GM19438 (cell line): Measurements from ENCODE around the gene MYO18B.

Experiments used
- ATAC-seq: cut with Tn5 transposase; IDR thresholded peaks from one replicate; pipeline ENCODE4 v1.9.1; 2021; ENCODE audit warnings: low read depth; ENCODE audit not compliant: unreplicated experiment

MYO18B gene

DNA sequence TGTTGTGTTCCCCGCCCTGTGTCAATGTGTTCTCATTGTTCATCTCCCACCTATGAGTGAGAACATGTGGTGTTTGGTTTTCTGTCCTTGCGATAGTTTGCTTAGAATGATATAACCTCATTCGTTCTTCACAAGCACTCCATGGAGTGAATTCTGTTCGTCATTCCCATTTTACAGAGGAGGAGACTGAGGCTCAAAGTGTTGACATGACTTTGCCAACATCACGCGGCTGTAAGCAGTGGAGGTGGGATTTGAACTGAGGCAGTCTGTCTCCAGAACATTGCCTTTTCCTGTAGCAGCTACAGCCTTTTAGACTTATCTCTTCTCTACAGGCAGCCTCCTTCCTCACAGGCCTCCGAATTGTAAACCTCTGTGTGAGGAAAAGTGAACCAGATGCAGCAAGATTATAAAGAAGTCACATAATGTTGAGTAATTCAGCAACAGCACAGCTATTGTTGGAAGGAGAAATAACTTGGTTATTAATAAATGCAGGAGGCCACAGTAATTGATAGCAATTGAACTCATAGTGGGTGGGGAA is 74.6 kb downstream of the MYO18B start:
- no peak for ATAC-seq

DNA sequence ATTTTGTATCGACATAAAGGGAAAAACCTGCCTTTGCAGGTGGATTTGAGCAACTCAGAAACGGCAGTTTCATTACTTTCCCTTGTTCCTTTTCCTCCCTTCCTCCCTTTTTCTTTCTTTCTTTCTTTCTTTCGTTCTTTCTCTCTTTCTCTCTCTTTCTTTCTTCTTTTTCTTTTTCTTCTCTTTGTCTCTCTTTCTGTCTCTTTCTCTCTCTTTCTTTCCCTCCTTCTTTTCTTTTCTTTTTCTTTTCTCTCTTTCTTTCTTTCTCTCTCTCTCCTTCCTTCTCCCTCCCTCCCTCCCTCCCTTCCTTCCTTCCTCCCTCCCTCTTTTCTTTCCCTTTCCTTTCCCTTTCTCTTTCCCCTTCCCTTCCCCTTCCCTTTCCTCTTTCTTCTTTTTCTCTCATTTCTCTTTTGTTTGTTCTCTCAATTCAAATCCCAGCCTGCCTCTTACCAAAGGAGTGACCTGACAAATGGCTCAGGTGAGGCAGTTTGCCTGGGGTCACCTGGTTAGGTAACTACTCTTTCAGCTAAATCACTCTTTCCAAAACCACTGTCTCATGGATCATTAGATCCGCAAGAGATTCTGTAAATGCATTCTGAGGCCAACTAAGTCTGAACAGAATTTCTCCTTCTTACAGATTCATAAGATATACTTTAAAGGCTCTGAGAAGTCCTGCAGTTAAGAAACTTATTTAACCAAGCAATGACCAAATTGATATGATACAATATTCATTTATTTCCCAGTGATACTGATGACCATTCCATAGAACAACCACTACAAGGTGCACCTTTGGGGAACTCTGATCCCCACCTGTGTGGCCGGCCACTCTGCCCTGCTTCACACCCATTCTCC is 75.3 kb downstream of the MYO18B start:
- ATAC-seq: no peak

DNA sequence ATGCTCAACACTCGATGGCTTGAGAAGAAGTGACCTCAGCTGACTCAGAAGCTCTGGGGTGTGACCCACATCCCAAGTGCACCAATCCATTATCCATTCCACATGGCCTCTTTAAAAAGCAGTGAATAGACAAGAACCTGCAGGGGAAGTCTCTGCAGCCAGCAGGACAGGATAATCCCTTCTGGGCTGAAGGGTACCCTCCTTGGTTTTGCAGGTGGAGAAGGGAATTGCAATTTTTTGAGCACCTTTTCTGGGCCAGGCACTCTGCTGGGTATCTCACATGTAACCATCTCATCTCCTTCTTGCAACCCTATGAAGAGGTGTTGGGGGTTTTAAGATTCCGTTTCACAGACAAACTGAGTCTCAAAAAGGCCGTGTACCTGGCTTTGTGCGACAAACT is 76.6 kb downstream of the MYO18B start:
- ATAC-seq: no peak

DNA sequence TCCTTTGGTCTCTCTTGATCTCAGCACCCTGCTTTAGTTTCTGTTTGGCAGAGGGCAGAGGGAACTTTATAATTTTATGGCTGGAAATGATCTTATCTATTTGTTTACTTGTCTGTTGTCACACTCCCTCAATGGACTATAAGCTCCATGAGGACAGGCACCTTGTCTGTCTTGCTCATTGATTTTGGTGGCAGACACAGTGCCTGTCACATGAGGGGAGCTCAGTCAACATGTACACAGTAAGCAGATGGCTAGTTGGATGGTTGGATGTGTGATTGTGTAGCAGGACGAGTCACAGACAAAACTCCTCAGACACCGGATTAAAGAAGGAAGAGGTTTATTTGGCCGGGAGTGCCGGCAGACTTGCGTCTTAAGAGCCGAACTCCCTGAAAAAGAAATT is 80.4 kb downstream of the MYO18B start:
- ATAC-seq: no peak

DNA sequence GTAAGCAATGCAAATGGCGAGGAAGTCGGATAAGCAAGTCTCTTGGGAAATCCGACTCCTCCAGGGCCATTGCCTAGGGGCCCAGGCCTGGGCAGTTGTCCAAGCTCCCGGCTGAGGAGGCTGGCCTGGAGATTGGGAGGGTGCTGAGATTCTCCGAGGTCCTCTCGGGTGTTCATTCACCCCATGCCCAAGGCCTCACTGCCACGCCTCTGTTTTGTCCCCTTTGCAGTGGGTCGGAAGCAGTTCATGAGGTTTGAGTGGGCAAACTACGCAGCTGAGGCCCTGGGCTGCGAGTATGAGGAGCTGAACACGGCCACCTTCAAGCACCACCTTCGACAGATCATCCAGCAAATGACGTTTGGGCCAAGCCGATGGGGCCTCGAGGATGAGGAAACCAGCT is 81.3 kb downstream of the MYO18B start:
- no peak for ATAC-seq

DNA sequence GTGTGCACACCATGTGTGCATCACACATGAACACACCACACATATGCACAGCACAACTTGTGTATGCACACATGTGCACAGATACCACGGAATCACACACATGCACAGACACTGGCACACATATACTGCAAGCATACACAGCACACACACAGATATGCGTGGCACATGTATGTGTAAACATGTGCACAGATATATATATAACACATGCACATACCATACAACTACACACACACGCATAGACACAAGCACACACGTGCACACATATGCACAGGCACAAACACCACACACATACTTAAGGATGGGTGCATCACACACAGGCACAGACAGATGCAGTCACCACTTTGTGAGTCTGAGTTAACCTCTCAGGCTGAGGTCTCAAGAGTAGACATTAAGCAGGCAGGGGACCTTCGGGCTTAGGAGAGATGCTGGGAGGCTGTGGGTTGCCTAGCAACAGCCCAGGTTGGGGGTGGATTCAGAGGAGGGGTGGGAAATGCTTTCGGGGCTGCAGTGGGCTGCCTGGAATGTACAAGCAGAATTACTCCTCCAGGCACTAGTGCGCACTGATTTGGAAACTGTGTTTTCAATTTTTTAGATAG is 82.9 kb downstream of the MYO18B start:
- no peak for ATAC-seq

DNA sequence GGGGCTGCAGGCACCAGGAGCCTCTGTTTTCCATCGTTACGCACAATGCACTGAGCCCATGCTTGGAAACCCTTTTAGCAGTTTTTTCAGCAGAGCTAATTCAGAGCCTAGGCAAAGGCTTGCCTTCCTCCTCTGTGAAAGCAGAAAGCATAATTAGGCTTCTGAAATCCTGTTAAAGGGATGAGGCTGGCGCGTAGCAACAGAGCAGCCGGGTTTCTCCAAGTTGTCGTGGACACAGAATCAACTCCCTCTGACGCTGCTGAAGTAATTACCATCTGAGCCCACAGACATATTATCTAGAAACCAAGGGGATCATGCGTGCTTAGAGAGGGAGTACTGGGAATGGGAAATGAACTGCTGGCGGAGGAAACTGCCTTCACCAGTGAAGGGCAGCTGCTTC is 85.4 kb downstream of the MYO18B start:
- no peak for ATAC-seq

DNA sequence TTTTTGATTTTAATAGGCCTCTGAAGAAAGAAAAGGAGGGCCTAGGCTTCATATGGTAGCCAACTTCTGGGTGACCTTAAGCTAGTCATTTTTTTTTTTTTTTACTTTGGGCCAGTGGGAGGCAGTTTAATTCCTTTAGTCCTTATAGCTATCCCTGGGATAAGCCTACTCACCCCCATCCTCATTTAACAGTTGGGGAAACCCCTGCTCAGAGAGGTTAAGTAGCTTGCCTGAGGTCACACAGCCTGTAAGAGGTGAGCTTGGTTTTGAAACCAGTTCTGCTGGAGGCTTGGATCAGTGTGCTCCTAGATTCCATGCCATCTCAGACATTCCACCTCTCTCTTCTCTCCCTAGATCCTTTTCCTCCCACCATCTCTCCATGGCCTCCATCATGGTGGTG is 86.4 kb downstream of the MYO18B start:
- ATAC-seq: no peak

DNA sequence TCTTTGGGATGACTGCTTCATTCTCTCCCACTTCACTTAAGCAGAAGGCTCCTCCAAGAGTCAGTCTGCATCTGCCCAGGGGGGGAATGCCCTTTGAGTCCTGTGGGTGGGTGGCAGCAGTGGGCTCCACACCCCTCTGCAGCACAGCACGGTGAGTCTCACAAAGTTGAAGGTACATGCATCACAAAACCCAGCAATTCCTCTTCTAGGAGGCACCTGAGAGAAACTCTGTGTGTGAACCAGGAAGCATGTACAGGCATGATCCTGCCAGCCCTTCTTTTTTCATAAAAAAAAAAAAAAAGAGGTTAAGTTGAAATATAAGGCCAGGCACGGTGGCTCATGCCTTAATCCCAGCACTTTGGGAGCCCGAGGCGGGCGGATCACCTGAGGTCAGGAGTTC is 87.2 kb downstream of the MYO18B start:
- no peak for ATAC-seq

DNA sequence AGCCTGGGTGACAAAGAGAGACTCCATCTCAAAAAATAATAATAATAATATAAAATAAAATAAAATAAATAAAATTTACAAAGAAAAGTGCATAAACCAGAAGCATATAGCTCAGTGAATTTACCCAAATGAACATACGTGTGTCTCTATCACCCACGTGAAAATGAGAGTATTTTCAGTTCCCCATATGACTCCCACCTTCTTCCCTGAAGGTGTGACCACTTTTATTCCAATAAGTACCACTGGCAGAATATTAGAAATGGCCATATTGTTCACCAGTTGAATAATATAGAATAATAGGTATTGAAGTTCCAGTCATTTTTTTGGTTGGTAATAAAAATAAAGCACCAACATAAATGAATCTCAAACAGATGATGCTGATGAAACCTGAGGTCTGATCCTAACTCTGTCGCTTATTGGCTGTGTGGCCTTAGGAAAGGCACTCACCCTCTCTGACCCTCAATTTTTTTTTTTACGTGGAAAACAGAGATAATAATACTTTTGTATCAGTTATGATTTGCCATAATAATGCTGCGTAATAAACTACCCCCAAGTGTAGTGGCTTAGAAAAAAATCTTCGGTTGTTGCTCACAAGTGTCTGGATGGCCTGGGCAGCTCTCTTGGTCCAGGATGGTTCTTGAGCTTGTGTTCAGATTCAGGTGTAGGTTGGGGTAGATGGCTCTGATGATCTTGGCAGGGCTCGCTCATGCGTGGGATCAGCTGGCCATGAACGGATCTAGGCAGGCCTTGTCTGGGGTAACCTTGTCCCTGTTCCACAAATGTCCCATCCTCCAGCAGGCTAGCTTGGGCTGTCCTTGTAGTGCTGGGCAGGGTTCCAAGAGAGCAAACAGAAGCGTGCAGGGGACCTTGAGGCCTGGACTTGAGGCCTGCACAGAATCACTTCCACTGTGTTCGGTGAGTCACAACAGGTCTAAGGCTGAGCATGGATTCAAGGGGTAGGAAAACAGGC is 88.1 kb downstream of the MYO18B start:
- ATAC-seq: no peak

DNA sequence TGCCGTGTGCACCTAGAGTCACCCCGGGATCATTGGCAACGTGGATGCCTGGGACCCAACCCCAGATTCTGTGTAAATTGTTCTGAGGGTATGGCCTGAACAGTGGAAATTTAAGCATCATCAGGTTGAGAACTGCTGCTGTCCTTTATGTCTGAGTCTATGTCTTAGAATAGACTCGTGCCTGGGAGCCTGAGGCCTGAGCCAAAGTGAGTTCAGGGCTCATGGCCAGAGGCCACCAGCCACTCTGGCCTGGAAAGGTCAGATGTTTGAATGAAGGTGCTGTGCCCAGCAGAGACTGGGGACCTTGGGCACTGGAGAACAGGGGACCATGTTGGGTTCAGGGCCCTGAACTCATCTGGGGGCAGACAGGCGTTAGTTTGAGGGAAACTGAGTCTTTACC is 91.1 kb downstream of the MYO18B start:
- no peak for ATAC-seq

DNA sequence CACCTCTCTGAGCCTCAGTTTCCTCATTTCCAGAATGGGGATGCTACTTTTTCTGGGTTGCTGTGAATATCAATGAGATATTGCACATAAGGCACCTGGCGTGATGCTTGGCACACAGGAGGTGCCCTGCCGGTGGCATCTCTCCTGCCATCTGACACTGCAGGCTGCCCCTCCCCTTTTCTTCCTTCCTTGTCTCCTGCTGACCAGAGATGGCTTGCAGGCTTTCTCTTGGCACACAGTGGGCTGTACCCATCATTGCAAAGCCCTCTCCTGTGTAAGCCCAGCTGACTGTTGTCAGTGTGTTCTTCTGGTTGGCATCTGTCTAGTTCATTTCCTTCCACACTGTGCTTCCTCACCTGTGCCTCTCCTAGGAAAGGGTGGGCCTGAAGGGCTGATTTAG is 91.7 kb downstream of the MYO18B start:
- no peak for ATAC-seq

DNA sequence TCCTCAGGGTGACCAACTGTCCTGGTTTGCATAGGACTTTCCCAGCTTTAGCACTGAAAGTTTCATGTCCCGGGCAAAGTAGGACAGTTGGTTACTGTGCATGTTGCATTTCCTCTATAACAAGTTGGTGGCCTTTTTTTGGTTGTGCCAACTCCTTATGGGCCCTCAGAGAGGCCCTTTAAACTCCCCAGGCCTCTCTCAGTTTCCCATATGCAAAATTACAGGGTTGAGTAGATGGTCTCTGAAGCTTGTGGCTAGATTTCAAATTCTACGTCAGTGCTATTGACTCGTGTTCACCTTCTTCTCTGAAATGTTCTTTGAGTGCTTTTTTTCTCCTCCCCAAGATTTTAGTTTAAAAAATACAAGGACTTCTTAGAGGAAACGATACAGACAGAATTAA is 92.5 kb downstream of the MYO18B start:
- no peak for ATAC-seq

DNA sequence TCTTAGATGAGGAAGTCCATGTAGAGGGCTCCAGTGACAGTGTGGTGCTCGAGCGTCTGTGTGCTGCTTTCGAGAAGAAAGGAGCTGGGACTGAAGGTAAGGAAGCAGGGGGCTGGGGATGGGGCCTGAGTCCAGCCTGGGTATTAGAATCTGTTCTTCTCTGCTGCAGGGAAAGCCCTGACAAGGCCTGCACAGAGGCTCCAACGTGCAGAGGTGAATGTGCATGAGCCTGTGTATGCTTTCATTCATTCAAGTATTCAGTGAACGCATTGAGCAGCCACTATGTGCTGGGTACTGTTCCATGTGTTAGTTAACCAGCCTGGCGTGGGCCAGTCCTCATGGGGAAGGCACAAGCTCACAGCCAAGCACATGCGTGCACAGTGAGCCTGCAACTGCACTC is 93.4 kb downstream of the MYO18B start:
- ATAC-seq: no peak

DNA sequence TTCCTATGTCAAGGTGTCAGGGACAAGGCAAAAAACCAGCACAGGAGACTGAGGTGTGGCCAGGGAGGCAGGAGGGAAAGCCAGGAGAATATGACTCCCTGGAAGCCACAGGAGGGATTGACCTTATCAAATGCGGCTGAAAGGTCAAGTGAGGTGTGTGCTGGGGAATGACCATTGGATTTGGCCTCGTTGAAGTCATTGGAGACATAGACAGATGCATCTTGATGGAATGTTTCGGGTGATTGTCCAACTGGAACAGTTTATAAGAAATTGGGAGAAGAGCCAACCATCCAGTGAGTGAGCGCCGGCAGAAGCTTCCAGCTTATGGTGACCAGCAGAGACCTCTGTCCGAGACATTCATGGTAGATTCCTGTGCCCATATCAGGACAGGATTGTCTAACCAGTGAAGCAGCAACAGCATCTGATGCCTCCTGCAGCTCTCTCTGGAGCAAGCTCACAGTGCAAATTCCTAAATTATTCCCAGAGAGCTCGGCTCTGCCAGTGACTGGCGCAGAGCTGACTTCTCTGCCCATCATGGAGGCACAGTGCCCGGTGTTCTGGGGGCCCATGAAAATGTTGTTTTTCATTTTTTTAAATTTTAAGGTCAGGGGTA is 95.4 kb downstream of the MYO18B start:
- no peak for ATAC-seq

DNA sequence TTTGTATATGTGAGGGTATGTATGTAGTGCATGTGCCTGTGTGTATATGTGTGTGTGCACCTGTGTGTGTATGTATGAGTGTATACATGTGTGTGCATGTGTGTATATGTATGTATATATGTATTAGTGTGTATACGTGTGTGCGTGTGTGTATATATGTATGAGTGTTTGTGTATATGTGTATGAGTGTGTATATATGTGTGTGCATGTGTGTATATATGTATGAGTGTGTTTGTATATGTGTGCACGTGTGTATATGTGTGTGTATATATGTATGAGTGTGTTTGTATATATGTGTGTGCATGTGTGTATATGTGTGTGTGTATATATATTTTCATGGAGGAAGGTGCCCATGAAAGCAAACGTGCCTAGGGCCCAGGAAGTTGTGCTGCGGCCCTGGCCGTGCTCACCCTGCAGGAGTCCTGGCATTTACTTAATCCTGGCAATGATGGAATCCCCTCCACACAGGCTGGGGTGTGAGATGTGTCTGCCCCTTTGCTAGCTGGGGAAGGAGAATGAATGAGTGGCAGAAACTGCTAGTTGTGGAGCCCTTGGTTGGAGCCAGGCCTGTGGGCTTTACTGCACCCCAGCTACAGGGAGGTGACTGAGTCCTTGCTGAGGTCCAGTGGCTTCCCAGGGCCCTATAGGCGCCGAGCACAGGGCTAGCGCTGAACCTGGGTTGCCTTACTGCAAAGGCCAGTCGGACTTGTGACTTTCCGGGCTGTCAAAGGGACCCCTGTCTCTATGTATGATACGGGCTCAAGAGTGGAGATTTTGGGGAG is 97.2 kb downstream of the MYO18B start:
- no peak for ATAC-seq

DNA sequence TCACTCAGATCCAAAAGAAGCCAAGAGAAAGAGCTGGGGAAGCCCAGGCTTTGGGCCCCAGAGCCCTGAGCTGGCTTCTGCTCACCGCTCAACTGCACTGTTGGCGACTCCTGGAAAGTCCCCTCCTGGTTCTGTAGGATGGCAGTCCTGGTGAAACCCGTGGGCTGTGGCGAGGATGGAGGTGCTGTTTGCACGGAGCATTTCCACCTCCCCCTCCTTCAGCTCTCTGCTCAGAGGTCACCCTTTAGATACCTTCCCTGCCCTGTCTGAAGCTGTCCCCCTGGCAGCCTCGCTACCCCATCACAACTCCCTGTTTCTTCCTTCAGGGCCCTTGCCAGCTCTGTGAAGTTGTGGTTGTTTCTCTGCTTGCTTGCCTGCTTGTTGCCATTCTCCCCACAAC is 97.8 kb downstream of the MYO18B start:
- ATAC-seq: no peak

DNA sequence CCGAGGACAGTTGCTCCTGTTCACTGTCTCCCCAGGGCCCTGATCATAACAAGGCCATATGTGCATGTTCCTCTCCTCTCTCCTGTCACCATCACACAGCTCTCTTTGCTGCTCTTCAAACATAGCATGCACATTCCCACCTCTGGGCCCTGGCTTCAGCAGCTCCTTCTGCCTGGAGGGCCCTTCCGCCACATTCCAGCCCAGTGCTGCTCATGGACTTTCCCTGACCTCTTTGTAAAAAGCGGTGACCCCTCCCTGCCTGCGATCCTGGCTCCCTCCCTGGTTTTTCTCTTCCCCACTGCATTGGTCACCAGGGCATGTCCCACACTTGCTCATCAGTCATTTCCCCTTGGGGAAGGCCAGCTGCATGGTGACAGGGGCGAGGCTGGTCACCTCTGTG is 98.2 kb downstream of the MYO18B start:
- ATAC-seq: no peak

DNA sequence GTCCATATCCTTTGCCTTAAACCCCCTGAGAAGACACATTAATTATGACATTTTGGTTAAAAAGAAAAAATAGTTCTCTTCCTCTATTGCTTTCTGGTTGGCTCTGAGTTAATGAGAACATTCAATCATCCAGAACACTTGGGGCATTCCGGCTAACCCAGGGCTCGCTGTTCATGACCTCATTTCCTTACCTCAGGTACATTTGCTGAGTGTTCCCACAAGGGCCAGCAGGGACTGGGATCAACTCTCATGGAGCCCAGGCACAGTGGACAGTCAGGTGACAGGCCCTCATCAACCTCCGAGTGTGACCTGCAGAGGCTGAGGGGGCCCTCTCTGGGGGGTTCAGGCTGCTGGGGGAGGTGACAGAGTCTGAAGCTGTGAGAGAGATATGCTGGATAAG is 98.9 kb downstream of the MYO18B start:
- no peak for ATAC-seq

DNA sequence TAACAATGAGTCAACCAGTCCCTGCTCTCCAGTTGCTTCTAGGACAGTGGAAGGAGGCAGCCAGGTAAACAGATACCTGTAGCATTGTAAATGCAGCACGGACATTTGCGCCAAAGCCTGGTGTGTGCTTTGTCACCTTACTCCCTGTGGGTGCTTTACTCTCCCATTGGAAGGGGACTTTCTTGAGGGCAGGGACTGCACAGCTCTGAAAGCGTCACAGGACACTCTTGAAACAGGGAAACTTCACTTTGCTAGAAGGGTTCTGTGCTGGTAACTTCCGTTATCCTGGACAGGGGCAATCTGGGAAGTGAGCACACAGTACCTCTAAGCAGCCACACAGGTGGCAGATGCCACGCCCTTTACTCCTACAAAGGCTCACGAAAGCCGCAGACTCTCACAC is 99.8 kb downstream of the MYO18B start:
- no peak for ATAC-seq
